Mesothelial cell of epicardium (in vitro differentiated cells): ENCODE results near the gene CACNA2D3. TPM values are rescaled to one million over a fixed set of nuclear protein-coding genes. Genes with fewer than 3 reads are reported as not detected.

Source experiments
- DNase-seq, 2 experiments: peaks; one replicate each; pipeline ENCODE4 v3.0.0; 2021; ENCODE audit warnings: low spot score in 2 of 2; ENCODE audit not compliant: unreplicated experiment in 2 of 2
- H3K27ac Mint-ChIP-seq: 2 replicates; pipeline ENCODE4 v1.8.0; 2021; ENCODE audit warnings: mixed read lengths
- H3K27me3 Mint-ChIP-seq: 2 replicates; pipeline ENCODE4 v1.8.0; 2021; ENCODE audit warnings: low read depth, mixed read lengths
- H3K36me3 Mint-ChIP-seq: 2 replicates; pipeline ENCODE4 v1.8.0; 2021; ENCODE audit warnings: mixed read lengths
- H3K4me1 Mint-ChIP-seq: 2 replicates; pipeline ENCODE4 v1.8.0; 2021; ENCODE audit warnings: mixed read lengths
- H3K4me3 Mint-ChIP-seq: 2 replicates; pipeline ENCODE4 v1.8.0; 2021; ENCODE audit warnings: mild to moderate bottlenecking, moderate library complexity, mixed read lengths
- H3K9me3 Mint-ChIP-seq: 2 replicates; pipeline ENCODE4 v1.8.0; 2021; ENCODE audit warnings: mixed read lengths
- CTCF ChIP-seq: fragments of 200-600 bp; sonication (generic); IDR thresholded peaks from one replicate; pipeline ENCODE4 v1.5.0; 2021; ENCODE audit warnings: antibody characterized with exemption; ENCODE audit not compliant: unreplicated experiment
- total RNA-seq: library from RNA; stranded (reverse); gene quantifications from 3 replicates; pipeline ENCODE4 v1.2.1, GENCODE V29; 2021

CACNA2D3 gene
- total RNA-seq, 1 donor from 2014 or later = 2.3 TPM

DNA sequence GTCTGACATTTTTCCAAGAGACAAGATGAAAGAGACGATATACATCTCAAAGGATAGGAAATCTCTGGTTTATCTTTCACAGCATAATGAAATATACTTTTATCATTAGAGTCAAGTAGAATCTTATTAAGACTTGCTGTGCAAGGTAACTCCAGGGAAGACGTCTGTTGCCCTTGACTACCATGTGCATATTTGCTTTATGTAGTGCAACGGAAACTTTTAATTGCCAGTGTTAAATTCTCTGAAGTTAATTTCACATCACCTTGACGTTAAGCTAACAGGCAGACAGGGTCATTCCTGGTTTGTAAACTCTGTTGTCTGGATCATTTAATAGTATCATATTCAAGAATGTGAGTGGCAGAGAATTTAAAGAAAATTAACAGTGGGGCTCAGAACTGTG is 722.7 kb downstream of the CACNA2D3 start:
- no peaks in the 10 kb centered on the region for H3K36me3 Mint-ChIP-seq
- no peak for DNase-seq
- no peak for TF ChIP-seq CTCF
- peaks cover 55% of the 10 kb centered on the region for H3K27me3 Mint-ChIP-seq
- peaks cover 16% of the 10 kb centered on the region for H3K4me1 Mint-ChIP-seq
- H3K27ac Mint-ChIP-seq = no peak overlapping the region
- H3K4me3 Mint-ChIP-seq = no peak overlapping the region
- no peaks in the 10 kb centered on the region for H3K9me3 Mint-ChIP-seq

GRCh38 chr3:54845551-54845950 is 723.2 kb downstream of the CACNA2D3 start:
- no peak for DNase-seq
- Mint-ChIP-seq H3K27me3 (peaks cover 61% of the 10 kb centered on the region), H3K27ac (no peak overlapping the region), H3K9me3 (no peaks in the 10 kb centered on the region), H3K36me3 (no peaks in the 10 kb centered on the region), H3K4me1 (peaks cover 16% of the 10 kb centered on the region), H3K4me3 (no peak overlapping the region)
- TF ChIP-seq CTCF = no peak

DNA sequence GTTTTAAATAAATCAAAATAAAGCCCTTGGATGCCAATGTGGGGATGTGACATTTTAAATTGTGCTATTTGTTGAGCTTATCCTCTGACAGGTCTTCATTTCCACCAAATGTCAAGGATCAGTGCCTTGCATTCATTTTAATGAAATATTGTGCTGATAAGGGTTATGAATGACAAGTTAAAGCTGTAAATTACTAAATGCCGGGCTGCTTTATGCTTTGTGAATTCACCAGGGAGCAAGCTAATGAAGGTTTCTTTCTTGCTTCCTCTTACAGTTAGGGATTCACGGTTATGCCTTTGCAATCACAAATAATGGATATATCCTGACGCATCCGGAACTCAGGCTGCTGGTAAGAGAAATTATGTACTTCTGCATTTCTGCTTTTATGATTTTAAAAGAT is 723.8 kb downstream of the CACNA2D3 start:
- no peaks in the 10 kb centered on the region for H3K36me3 Mint-ChIP-seq
- H3K4me3 Mint-ChIP-seq = no peak overlapping the region
- no peak overlapping the region for H3K27ac Mint-ChIP-seq
- TF ChIP-seq CTCF = no peak
- no peak for DNase-seq
- peaks cover 16% of the 10 kb centered on the region for H3K4me1 Mint-ChIP-seq
- no peaks in the 10 kb centered on the region for H3K9me3 Mint-ChIP-seq
- H3K27me3 Mint-ChIP-seq = peaks cover 66% of the 10 kb centered on the region

GRCh38 chr3:54847361-54847760 is 725.0 kb downstream of the CACNA2D3 start:
- peaks cover 16% of the 10 kb centered on the region for H3K4me1 Mint-ChIP-seq
- no peak for TF ChIP-seq CTCF
- peaks cover 63% of the 10 kb centered on the region for H3K27me3 Mint-ChIP-seq
- H3K27ac Mint-ChIP-seq = no peak overlapping the region
- no peaks in the 10 kb centered on the region for H3K9me3 Mint-ChIP-seq
- no peaks in the 10 kb centered on the region for H3K36me3 Mint-ChIP-seq
- DNase-seq = no peak
- no peak overlapping the region for H3K4me3 Mint-ChIP-seq

DNA sequence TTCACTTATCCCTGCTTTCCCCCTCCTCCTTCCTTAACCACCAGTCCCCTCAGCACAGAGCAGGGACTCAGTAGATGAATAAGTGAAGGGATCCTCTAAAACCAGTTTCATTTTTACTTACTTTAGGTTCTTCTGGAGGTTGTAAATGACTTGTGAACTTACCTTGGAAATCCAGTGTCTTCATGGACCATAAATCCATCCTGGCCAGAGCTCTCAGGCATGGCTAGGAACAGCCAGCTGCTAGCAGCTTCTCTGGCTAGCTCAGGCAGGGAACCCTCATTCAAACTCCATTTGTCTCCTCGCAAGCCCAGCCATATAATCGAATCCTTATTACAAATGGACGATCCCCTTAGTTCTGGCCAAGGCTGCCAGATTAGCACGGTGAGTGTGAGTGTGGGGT is 727.0 kb downstream of the CACNA2D3 start:
- Mint-ChIP-seq H3K36me3 (no peaks in the 10 kb centered on the region), H3K27ac (no peak overlapping the region), H3K27me3 (peaks cover 62% of the 10 kb centered on the region), H3K4me1 (peaks cover 23% of the 10 kb centered on the region), H3K4me3 (no peak overlapping the region), H3K9me3 (no peaks in the 10 kb centered on the region)
- no peak for DNase-seq
- TF ChIP-seq CTCF = no peak

DNA sequence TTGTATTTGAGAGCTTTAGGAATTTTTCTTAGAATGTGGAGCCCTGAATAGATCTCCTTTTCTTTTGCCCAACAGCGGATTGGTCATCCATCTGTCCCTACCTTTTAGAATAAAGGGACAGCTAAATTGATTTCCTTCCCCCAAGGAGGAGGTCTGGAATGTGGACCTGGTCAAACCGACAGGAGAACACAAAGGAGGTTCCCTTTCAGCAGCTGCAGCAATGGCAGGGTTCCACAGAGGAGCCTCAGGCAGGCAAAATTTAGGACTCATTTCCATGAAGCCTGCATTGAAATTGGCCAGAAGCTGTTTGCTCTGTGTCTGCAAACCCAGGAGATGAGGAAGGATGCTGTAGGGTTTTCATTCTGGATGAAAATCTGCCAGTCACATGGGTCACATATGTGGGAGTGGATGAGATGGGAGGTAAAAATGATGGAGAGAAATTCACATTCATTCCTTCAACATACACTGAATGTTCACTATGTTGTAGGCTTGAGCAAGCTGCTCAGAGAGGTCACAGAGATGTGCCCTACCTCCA is 728.2 kb downstream of the CACNA2D3 start:
- H3K27ac Mint-ChIP-seq = no peak overlapping the region
- H3K4me3 Mint-ChIP-seq = no peak overlapping the region
- H3K9me3 Mint-ChIP-seq = no peaks in the 10 kb centered on the region
- DNase-seq = no peak
- H3K27me3 Mint-ChIP-seq = peaks cover 58% of the 10 kb centered on the region
- H3K36me3 Mint-ChIP-seq = no peaks in the 10 kb centered on the region
- peaks cover 14% of the 10 kb centered on the region for H3K4me1 Mint-ChIP-seq
- TF ChIP-seq CTCF = no peak
